IPS-NIHi7 (cell line): Measurements from ENCODE around the gene MLLT1.

Source experiments
- DNase-seq: peaks from one replicate; pipeline ENCODE4 v3.0.0; 2012; ENCODE audit warnings: mixed read lengths; ENCODE audit errors: extremely low spot score

Gene MLLT1

GRCh38 chr19:6259312-6259861, 20.4 kb downstream of the MLLT1 start:
- no peak for DNase-seq

GRCh38 chr19:6258812-6259311, 20.9 kb downstream of the MLLT1 start:
- DNase-seq: no peak

GRCh38 chr19:6253954-6254733, 25.6 kb downstream of the MLLT1 start:
- no peak for DNase-seq

GRCh38 chr19:6252066-6252465, 27.7 kb downstream of the MLLT1 start:
- DNase-seq: no peak

GRCh38 chr19:6250909-6251308, 28.9 kb downstream of the MLLT1 start:
- no peak for DNase-seq

- no peak for DNase-seq
Observed at GRCh38 chr19:6250024-6250615, 29.7 kb downstream of the MLLT1 start.

GRCh38 chr19:6249296-6249695, 30.5 kb downstream of the MLLT1 start:
- DNase-seq: no peak

- DNase-seq: no peak
Observed at GRCh38 chr19:6248844-6249243, 30.9 kb downstream of the MLLT1 start.

- DNase-seq: no peak
Observed at GRCh38 chr19:6248341-6248740, 31.4 kb downstream of the MLLT1 start.

- no peak for DNase-seq
Observed at GRCh38 chr19:6247007-6247288, 32.8 kb downstream of the MLLT1 start.

- DNase-seq: no peak
Observed at GRCh38 chr19:6246174-6247006, 33.4 kb downstream of the MLLT1 start.

- no peak for DNase-seq
Observed at GRCh38 chr19:6242677-6243076, 37.1 kb downstream of the MLLT1 start.

GRCh38 chr19:6241680-6242377, 37.9 kb downstream of the MLLT1 start:
- DNase-seq: no peak

GRCh38 chr19:6241056-6241455, 38.7 kb downstream of the MLLT1 start:
- DNase-seq: no peak

GRCh38 chr19:6239871-6240676, 39.7 kb downstream of the MLLT1 start:
- peak; percentile 51 for DNase-seq

- no peak for DNase-seq
Observed at GRCh38 chr19:6239401-6239844, 40.4 kb downstream of the MLLT1 start.

GRCh38 chr19:6238643-6239281, 41.0 kb downstream of the MLLT1 start:
- no peak for DNase-seq

GRCh38 chr19:6238256-6238642, 41.5 kb downstream of the MLLT1 start:
- no peak for DNase-seq

- no peak for DNase-seq
Observed at GRCh38 chr19:6236310-6237291, 43.2 kb downstream of the MLLT1 start.
